GM19035 (cell line): ENCODE data around the gene IL18R1.
A peak's percentile ranks its signal among the peaks of the same experiment; 100 is the strongest.

ENCODE experiments used
- ATAC-seq: cut with Tn5 transposase; IDR thresholded peaks from one replicate; pipeline ENCODE4 v1.9.1; 2021; ENCODE audit not compliant: unreplicated experiment

IL18R1 gene

GRCh38 chr2:102387763-102388546 lies 32.4 kb downstream of the IL18R1 start:
- no peak for ATAC-seq

DNA sequence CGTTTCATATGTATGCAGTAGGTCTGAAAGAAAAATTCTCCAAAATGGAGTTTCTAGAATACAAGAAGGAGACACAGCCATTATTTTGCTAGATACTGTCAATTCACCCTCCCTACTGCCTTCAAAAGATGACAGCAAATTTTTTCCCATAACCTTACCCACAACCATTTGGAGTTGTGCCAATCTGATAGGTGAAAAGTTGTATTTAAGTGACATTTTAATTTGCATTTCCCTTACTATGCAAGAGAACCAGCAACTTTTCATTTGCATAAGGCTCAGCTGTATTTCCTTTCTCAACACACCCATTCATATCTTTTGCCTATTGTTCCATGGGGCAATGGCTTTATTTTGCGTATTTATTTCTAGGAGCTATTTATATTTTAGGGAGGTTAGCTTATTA lies 36.0 kb downstream of the IL18R1 start:
- no peak for ATAC-seq

- ATAC-seq = no peak
Measured at GRCh38 chr2:102392096-102392495, 36.5 kb downstream of the IL18R1 start.

DNA sequence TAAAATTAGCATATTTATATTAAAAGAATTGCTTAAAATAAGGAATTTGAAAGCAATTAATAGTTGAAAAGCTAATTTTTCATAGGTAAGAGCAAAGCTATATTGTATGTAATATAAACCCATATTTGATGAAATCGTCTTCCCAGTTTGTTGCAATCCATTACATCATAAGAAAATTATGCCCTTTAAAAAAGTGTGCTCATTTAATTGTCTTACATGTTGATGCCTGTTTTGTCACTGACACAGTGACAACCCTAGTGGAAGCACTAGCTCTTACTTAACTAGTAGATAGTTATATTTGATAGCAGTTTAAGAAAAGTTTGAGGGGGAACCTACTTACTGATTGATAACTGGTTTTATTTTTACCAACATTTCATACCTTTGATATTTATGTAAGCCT lies 37.3 kb downstream of the IL18R1 start:
- no peak for ATAC-seq

DNA sequence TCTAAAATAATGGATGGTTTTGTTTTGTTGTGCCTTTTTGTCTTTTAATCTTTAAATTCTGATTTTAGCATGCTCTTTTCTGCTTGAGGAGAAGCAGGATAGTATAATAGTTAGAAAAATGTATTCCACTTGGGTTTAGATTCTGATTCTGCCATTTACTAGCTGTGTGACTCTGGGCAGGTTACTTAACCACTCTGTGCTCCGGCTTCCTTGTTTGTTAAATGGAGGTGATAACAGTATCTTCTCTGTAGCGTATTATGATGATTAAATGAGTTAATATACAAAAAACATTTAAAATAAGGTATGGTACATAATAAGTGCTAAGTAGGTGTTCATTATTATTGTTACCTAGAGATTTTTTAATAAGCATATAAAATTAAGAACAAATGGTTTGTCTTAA lies 40.4 kb downstream of the IL18R1 start:
- ATAC-seq = no peak

DNA sequence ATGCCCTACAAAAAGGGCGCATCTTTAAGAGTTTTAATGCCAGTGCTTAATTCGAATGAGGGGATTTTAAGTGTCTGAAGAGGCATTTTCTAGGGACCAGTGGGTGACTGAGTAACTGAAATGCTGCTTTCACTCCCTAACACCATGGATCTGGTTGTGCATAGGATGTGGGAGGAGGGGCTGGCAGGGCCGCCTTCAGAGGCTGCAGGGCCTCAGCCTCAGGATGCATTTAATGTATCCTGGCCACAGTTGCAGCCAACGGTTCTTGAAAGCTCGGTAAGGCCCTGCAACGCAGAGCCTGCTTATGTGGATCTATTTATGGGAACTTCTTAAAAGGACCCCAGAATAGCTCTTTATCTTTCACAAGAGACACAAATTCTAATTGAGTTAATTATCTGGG lies 41.6 kb downstream of the IL18R1 start:
- ATAC-seq = no peak

- ATAC-seq = no peak
Measured at GRCh38 chr2:102399499-102400141, 44.0 kb downstream of the IL18R1 start.

DNA sequence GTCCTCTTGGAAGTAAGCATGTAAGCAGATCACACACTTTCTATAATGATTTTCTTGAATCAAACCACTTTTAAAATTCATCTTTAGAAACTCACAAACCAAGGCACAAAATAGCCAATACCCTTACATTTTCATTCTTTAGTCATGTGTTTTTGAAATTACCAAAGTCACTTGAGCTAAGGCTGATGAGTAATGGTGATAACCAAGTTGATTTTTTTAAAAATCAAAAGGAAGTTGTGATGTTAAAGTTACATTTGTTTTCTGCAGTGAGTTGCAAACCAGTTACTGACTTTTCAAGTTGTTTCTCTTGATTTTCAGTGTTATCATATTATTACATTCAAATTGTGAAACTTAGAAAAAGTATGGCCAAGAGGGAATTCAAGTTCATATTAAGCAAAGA lies 45.9 kb downstream of the IL18R1 start:
- ATAC-seq = no peak

DNA sequence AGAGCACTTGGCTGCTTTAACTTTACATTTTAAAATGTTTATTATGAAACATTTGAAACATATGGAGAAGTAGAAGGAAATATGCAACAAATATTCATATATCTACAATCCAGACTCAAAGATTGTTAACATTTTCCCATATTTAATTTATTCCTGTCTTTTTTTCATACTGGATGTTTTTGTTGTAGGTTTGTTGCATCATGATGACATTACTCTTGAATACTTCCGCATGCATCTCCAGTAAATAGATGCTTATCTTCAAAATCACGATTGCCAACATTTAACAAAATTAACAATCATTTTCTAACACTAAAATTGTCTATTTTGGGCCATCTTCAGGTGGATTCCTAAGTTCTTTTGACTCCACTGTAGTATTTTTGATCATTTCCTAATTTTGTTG lies 46.3 kb downstream of the IL18R1 start:
- no peak for ATAC-seq

DNA sequence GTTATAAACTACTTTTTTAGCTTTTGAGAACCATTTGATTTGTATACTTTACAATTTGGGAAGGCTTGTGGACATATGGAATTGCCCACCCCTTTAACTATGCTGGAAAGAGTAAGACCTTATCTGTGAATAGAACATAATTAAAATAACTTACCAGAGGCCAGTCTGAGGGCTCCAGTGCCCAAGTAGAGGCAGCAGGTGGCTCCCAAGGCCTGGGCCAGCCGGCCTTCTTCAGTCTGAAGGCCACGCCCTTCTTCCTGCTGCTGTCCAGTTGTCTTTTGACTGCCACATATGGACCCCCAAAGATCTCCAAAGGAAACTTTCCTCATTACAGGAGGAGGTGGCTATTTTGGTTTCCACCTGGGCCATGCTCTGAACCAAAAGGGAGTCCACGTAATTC lies 55.4 kb downstream of the IL18R1 start:
- ATAC-seq = no peak

DNA sequence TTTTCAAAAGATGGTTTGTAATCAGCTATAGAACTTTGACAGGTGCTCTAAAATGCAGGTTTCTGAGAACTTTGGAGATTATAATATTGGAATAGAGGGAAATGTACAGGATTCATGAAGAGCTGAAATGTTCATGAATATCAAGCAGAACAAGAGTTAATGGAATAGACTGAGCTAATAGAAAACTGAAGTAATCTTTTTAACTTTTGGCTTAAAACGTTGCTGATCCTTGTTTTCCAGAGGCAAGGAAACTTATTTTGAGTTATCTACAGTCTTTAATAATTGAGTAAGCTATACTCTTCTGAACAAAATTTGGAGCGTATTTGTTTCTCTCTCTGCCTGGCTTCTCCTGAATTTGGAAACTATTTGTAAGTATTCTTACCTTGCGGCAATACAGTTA lies 56.6 kb downstream of the IL18R1 start:
- no peak for ATAC-seq

GRCh38 chr2:102417946-102418345 lies 62.4 kb downstream of the IL18R1 start:
- peak; percentile 55 for ATAC-seq

DNA sequence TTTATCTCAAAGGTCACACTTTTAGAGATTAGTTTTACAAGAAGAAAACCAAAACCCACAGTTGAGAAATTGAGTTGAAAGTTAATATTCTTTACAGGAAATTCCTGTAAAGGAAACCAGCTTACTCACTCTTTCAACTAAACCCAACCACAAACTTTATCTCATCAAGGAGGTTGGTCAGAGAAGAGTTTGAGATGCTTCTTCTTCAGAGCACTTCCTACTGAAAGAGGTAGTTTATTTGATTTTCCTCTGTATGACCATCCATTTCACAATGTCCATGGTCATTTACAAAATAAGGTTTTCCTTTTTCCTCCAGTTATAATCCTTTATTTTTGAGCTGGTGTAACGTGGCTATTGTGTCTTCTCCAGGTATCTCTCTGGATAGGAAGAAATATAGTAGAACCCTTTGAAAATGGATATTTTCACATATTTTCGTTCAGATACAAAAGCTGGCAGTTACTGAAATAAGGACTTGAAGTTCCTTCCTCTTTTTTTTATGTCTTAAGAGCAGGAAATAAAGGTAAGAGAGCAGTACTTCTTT lies 62.9 kb downstream of the IL18R1 start:
- peak; percentile 70 for ATAC-seq

- no peak for ATAC-seq
Measured at GRCh38 chr2:102420290-102420689, 64.7 kb downstream of the IL18R1 start.

GRCh38 chr2:102421890-102422759 lies 66.5 kb downstream of the IL18R1 start:
- ATAC-seq = no peak

DNA sequence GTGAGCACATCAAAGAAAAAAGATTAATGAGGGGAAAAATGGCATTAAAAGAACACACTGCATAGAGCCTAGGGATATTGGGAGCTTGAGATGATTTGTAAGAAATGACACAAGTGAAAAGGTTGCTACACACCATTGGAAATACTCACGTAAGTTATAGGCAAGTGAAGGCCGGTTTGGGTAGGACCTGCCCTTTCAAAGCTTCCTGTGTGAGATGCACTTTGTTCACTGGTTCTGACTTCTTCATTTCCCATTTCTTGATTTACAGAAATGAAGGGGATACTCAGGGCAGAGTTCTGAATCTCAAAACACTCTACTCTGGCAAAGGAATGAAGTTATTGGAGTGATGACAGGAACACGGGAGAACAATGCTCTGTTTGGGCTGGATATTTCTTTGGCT lies 67.3 kb downstream of the IL18R1 start, which contains the start of gene IL18RAP:
Gene IL18RAP (plus strand): TSS at position 251 of the 400 bp plus-strand sequence. CDS start 118 bp downstream, at position 369.
- ATAC-seq = no peak

DNA sequence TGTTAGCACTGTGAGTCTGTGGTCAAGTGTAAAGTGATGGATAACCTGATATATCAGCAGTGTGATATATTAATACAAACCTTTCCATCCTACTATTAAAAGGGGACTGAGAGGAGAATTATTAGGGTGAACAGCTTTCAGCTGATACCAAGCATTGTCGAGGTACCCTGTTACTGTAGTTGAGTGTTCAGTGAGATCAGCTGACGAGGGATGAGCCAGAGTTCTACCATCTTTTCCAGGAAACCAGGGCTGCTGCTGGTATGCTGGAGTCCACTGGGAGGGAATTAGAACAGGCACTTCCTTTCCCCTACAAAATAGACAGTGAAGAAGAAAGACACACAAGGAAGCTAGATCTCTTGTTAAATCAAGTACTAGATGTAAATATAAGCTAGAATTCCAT lies 67.8 kb downstream of the IL18R1 start:
- ATAC-seq = no peak

- ATAC-seq = peak; percentile 86
Measured at GRCh38 chr2:102424754-102425153, 69.2 kb downstream of the IL18R1 start.

GRCh38 chr2:102425441-102426132 lies 70.0 kb downstream of the IL18R1 start:
- ATAC-seq = no peak

DNA sequence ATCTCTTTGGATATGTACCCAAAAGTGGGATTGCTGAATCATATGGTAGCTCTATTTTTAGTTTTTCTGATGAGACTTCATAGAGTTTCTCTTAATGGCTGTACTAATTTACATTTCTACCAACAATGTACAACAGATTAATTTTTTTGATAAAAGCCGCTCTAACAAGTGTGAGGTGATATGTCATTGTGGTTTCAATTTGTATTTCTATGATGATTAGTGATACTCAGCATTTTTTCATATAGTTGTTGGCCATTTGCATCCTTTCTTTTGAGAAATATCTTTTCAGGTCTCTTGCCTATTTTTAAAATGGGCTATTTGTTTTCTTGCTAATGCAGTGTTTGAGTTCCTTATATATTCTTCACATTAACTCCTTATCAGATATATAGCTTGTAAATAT lies 71.7 kb downstream of the IL18R1 start:
- ATAC-seq = no peak

DNA sequence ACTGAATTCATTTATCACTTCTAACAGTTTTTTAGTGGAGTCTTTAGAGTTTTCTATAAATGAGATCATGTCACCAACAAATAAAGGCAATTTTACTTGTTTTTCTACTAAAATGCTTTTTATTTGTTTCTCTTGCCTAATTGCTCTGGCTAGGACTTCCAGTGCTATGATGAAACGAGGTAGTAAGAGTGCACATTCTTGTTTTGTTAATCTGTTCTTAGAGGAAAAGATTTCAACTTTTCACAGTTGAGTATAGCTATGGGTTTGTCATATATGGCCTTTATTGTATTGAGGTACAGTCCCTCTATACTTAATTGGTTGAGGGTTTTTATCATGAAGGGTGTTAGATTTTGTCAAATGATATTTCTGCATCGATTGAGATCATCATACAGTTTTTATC lies 73.0 kb downstream of the IL18R1 start:
- ATAC-seq = no peak
